WTC11 (cell line): ENCODE measurements around the gene PDZRN3.

Experiments used
- TF ChIP-seq, protein P1 (sequence below): sonication (generic); formaldehyde crosslinking; IDR thresholded peaks from 2 replicates; pipeline ENCODE4 v1.8.0; 2022; ENCODE audit warnings: mild to moderate bottlenecking, missing genetic modification reagents
- TF ChIP-seq, protein P2 (sequence below): sonication (generic); formaldehyde crosslinking; conservative IDR thresholded peaks from 2 replicates; pipeline ENCODE4 v1.8.1; 2022; ENCODE audit warnings: mild to moderate bottlenecking, missing genetic modification reagents

DNA sequence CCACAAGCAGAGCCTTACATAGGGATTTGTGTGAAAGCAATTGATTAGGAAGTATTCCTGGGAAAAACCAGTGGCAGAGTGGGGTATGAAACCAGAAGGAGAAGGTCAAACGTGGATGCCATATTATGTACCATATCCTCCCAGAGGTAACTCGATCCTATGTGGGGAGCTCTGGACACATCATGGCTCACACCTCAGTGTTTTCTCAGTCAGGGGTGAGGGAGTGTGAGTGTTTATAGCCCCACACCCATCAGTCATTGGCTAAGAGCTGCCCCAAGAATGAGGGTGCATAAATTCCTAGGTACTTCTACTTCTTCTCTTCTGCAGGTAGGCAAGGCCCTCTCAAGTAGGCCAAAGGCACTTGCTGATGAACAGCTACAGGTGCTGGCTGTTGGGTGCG lies 28.2 kb upstream of the PDZRN3 start:
- TF ChIP-seq, protein P1, sequence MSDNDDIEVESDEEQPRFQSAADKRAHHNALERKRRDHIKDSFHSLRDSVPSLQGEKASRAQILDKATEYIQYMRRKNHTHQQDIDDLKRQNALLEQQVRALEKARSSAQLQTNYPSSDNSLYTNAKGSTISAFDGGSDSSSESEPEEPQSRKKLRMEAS (CRISPR knock-in tag) = no peak
- TF ChIP-seq, protein P2, sequence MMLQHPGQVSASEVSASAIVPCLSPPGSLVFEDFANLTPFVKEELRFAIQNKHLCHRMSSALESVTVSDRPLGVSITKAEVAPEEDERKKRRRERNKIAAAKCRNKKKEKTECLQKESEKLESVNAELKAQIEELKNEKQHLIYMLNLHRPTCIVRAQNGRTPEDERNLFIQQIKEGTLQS = no peak
